Measurements from ENCODE around the gene BABAM2.
"Not testable (repeated sequence)": the region's sequence is repeated elsewhere in the genome, so short reads cannot be mapped to it uniquely, and the experiment has no call there.

BABAM2 gene

DNA sequence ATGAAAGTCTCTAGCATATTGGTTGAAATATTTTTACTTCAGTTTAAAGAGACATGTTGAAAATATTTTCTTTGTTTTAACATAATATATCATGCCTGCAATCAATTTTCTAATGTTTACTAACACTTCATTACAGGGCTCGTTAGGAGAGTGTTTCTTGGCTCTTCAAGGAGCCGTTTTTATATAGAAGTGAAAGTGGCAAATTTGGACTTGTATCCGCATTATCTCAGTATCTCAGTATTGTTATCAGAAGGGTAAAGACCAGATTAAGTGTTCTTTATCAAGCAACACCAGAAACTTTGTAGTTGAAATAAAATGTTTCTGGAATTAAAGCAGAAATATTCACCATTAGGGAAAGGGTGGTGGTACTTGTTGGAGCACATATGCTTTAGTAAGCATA is 97.8 kb downstream of the BABAM2 start:
- no peak for DNase-seq

DNA sequence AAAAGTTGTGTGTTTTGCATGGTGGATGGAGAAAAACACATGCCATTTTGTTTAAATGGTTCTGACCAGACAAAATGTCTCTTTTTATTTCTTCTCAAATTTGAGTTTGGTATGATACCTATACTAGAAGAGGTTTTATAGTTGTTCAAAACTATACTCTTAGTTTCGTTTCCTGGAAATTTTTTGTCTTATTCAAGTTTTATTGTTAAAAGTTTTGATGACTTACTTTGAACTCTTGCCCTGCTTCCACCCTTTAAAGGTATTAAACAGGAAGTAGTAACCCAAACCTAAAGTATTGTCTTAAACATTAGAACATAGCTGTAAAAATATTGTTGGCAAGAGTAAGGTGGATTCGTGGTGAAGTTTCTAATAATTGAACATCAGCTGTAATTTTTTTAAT is 98.2 kb downstream of the BABAM2 start:
- no peak for DNase-seq

DNA sequence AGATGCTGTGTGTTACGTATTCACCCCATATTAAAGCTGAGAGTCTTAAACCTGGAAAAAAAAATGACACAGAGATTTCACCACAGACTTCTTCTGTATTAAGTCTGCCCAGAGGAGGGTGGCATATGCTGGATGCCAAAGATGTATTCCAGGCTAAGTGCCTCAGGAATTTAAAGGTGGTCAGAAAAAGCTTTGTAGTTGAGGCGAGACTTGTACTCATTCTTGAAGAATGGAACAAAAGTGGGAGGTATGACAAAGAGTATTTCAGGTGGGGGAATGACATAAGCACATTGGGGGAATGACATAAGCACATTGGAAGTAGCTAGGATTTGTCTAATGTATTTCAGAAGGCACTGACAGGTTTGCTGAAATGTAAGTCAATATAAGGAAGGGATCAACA is 98.6 kb downstream of the BABAM2 start:
- no peak for DNase-seq

DNA sequence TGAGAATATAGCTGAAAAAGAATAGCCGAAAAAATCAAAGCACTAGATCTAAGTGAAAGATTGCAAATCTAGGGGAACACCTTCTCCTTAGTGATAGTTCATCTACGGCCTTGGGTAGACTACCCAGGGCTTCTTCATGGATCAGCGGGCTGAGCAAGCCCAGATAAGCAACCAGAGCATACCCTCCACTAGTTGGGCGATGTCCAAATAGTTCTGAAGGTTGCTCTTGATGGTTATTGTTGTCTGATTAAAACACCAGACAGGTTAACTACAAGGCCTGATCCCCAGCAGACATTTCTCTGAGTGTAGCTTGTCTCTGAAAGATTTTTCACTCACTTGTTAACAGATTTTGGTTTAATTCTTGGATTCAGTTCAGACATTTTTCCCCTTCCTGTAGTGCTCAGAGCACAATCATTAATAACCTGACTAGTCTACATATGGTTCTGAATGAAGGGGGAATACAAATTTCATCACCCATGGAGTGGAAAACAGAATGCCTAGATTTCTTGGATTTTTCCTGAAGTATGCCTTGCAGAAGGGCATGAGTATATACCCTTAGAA is 99.6 kb downstream of the BABAM2 start:
- no peak for DNase-seq

DNA sequence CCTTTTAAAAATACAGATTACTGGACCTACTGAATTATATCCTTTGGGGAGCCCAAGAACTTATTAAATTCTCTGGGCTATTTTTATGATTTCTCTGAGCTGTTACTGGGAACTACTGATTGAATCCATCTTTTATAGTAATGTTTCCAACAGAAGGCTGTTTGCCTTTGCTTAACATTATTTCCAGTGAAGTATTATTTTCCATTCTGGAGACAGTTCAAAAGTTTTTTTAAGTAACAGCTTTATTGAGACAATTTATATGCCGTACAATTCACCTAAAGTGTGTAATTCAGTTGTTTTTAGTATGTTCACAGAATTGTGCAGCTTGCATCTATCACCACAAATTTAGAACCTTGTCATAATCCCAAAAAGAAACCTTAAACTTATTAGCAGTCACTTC is 100.6 kb downstream of the BABAM2 start:
- DNase-seq: no peak

DNA sequence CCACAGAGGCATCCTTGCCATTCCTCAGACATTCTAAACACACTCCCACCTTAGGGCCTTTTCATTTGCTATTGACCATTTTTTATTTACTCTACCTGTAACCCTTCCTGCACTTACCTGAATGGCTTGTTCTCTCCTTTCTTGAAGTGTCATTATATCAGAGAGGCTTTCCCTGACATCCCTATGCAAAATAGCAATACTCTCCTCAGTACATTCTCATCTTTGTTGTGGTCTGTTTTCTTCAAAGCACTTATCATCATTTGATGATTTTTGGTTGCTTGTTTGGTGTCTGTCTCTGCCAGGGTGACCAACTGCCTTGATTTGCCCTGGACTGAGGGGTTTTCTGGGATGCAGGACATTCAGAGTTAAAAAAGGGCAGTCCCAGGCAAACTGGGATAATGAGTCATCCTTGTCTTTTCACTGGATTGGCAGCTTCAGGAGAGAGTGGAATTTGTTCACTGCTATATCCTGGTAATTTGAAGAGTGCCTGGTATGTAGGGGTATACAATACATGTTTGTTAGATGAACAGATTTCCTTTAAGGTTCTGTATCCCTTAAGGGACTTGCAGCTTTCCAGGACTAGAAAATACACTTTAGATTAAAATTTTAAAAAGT is 102.4 kb downstream of the BABAM2 start:
- DNase-seq: no peak

DNA sequence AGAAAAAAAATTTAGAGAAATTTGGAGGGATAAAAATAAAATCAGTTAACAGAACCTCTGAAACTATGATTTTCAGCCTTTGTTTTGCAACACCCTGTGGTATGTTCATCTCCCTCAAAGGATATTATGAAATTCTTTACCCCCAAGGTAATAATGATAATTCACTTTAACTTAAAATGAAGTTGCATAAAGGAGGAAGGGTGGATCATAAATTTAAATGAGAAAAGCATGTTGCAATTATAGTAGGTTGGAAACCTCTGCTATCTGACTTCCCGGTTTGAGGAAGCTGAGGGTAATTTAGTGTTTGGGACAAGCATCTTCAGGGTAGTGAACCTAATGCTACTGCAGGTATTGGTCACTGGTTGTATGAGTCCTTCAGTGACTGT is 102.9 kb downstream of the BABAM2 start:
- no peak for DNase-seq

DNA sequence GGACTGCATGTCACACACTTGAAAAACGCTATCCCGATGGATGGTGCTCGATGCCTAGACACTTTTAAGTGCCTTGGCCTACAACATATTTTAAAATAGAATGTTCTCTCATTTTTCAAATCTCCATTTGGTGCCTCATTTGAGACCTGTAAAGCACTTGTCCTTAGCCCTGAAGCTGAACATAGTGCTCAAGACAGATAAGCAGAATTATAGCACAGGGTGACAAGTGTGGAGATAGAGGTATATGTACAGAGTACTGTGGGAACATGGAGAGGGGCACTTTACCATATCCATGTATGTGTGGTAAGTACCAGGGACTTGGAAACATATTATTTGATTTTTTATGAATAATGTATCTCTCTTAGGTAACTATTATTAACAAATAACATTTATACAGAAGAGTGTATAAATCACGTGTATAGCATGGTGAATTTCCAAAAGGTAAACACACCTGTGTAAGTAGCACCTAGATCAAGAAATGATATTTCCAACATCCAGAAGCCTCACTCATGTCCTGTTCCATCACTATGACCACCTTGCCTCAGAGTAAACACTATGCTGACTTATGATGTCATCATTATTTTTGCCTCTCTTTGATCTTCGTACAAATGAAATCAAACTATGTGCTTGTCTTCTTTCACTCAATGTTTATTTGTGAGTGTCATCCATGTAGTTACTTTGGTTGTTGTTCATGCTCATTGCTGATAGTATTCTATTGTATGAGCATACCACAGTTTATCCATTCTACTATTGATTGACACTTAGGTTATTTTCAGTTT is 103.6 kb downstream of the BABAM2 start:
- no peak for DNase-seq

DNA sequence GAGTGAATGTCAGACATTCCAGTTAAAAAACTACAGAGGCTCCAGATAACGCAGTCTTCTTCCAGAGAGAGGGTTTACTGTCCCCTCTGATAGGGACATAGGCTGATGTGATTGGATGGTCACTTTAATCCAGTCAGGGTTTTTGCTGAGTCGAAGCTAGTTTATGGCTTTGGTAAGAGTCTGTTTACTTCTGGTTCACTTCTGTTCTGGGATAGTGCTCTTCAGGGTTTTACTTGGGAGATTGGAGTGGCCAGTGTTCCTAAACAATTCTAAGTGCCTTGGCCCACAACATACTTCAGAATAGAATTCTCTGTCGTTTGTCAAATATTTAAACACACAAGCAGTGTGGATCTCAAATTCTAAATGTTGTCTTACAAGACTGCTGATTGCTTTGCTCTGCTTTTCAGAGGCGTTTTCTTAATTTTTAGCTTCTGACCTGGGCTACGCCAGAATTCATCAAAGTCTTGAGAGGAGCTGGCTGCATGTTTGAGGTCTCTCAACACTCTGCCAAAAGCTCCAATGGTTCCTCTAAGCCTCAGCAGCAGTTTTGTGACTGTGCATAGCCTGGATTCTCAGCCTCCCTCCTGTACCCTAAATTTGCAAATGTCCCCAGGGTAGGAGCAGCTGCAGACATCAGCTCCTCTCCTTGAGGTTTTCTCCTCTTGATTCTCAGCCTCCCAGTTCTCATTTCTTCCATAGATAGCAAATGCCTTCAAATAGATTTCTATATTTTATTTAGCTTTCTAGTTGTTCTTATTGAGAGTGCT is 105.8 kb downstream of the BABAM2 start:
- no peak for DNase-seq

DNA sequence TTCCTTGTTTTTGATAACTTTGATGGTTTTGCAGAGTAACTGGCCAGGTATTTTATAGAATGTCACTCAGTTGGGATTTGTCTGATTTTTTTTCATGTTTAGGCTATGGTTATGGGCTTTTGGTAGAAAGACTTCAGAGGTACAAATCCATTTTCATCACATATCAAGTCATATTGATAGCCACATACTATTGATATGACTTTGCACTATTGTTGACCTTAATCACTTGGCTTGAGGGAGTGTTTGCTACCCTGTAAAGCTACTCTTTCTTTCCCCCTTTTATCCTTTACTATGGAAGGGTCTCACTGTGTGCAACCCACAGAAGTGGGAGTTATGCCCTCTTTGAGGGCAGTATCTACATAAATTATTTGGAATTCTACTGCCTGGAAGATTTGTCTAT is 109.8 kb downstream of the BABAM2 start:
- no peak for DNase-seq

DNA sequence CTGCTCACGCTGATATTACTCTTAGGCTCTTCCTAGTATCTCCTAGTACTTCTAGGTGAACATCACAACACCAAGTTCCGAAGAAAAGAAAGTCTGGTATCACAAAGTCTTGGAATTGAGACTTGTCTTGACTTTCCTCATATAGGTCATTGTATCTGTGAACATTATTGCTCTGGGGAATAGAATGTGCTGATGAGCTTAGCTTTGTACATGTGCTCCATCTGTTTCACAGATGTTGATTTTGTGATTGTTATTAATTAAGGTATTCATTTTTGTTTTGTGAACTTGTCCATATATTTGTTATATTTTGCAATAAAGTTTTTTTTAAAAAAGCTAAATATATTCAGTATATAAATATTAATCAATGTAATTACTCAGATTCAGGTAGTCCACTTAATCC is 111.7 kb downstream of the BABAM2 start:
- DNase-seq: no peak

DNA sequence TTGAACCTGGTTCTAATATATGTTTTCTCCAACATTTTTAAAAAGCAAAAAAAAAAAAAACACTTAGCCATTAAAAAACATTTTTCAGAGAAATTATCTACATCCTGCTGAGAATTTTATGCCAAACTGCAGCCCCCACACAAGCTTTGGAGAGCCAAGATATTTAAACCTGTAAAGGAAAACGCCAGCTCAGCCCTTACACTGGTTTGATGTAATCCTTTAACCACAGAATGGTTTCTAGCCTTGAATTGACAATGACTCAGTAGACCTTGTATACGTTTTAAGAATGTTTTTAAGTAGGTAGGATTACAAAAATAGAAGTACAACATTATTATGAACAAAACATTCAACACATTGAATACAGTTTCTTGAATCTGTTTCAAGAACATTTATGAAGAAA is 113.6 kb downstream of the BABAM2 start:
- no peak for DNase-seq

DNA sequence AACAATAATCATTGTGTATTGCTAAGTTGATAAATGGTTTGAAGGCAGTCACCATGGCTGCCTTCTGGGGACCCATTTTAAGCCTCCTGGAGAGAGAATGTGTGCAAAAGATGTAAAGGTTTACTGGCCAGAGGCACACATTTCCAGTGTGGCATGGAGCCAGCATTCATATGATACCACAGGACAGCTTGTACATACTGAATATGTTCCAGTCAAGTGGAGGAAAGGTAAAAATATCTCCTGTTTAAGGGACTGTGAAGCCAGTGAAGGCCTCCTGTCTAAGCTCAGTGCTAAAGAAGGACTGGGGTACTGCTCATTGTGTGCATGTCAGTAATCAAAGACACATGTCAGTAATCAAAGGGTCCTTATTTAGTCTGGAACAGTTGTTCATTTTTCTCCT is 119.2 kb downstream of the BABAM2 start:
- DNase-seq: no peak

DNA sequence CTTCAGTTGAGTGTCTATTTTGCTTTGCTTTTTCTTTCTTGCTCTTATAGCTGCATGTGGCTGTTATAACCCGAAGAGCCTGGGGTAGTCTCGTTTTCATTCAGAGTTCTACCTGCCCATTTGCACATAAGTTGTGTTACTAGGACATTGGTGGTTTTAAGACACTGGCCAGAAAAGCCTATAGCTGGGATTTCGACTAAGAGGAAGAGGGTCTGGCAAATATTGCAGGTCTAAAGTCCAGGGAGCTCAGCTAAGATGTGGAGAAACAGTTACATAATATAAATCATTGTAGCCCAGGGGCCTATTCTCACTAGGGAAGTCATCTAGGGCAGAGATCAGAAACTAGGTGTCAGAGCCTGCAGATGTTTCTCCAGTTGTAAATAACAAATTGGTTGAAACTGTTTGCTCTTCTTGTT is 120.8 kb downstream of the BABAM2 start:
- DNase-seq: no peak

DNA sequence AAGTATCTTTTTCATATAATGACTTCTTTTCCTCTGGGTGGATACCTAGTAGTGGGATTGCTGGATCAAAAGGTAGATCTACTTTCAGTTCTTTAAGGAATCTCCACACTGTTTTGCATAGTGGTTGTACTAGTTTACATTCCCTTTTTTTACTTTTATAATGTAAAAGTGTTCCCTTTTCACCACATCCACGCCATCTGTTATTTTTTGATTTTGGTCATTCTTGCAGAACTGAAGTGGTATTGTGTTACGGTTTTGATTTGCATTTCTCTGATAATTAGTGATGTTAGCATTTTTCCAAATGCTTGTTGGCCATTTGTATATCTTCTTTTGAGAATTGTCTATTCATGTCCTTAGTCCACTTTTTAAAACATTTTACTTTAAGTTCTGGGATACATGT is 127.9 kb downstream of the BABAM2 start:
- not testable (repeated sequence) for DNase-seq

DNA sequence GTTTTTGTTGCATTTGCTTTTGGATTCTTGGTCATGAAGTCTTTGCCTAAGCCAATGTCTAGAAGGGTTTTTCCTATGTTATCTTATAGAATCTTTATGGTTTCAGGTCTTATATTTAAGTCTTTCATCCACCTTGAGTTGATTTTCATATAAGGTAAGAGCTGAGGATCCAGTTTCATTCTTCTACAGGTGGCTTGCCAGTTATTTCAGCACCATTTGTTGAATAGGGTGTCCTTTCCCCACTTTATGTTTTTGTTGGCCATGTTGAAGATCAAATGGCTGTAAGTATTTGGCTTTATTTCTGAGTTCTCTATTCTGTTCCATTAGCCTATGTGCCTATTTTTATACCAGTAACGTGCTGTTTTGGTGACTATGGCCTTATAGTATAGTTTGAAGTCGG is 129.0 kb downstream of the BABAM2 start:
- DNase-seq: not testable (repeated sequence)

DNA sequence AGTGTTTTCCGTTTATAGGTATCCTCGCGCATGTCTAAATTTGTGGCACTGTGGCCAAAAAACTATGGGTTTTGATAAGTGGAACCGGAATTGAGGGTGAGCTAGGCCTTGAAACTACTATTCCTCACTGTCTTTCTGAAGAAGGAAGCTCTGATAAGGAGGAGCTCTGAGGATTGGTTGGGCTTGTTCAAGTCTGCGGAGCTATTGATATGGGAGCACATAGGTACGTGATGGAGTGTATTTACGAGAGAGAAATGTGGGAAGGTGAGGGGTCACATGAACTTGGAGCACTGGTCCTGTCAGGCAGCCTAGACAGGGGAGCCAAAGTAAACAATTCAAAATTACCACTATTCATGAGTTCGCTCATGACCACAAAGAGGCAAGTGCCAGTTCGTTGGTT is 131.4 kb downstream of the BABAM2 start:
- DNase-seq: no peak

DNA sequence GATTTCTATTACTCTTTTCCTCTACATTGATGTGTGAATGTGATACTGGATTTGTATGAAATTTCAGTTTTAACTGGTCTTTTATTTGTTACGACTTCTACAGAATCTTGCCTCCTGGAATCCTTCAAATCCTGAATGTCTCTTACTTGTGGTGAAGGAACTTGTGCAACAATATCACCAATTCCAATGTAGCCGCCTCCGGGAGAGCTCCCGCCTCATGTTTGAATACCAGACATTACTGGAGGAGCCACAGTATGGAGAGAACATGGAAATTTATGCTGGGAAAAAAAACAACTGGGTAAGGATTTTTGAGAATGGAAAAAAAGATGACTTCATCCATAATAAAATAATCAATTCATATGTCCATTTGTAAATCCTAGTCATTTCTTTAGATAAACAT is 134.6 kb downstream of the BABAM2 start:
- DNase-seq: no peak

DNA sequence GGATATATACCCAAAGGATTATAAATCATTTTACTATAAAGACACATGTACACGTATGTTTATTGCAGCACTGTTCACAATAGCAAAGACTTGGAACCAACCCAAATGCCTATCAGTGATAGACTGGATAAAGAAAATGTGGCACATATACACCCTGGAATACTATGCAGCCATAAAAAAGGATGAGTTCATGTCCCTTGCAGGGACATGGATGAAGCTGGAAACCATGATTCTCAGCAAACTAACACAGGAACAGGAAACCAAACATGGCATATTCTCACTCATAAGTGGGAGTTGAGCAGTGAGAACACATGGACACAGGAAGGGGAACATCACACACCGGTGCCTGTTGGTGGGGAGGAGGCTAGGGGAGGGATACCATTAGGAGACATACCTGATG is 135.7 kb downstream of the BABAM2 start:
- not testable (repeated sequence) for DNase-seq

DNA sequence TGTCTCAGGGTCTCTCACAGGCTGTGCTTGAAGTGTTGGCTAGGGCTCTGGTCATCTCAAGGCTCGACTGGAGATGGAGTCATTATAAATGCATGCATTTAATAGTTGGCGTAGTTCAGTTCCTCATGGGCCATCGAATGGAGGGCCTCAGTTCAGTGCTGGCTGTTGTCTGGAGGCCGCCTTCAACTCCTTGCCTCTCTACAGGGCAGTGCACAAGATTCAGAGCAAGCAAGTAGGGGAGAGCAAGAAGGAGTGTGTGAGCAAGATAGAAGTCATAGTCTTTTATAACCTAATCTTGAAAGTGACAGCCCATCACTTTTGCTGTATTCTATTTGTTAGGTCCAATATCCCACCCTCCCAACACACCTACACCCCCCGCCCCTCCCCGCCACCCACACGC is 137.5 kb downstream of the BABAM2 start:
- DNase-seq: no peak

DNA sequence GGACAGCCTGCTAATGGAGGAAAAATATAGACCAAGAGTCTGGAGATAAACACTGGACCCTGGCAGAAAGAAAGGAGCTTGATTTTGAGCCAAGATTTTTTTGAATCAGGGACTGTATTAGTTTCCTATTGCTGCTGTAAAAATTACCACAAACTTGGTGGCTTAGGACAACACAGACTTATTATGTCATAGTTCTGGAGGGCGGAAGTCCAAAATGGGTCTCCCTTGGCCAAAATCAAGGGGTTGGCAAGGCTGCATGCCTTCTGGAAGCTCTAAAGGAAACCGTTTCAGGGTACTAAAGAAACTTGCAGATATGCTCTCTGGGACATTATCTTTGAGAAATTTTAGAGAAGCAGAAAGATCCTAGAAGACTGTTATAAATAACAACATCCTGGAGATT is 140.1 kb downstream of the BABAM2 start:
- no peak for DNase-seq

DNA sequence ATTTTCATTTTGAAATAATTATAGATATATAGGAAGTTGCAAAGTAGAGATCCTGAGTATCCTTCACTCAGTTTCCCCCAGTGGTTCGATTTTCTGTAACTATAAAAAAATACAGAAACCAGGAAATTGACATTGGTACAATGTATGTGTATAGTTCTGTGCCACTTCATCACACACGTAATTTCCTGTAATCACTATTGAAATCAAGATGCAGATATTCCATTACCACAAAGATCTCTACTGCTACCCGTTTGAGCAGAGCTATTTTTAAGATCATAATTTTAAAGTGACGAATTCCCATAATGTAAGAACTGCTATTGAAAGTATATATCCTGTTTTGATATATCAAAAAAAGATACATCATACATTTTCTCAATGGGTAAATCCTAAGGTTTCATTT is 142.3 kb downstream of the BABAM2 start:
- no peak for DNase-seq

DNA sequence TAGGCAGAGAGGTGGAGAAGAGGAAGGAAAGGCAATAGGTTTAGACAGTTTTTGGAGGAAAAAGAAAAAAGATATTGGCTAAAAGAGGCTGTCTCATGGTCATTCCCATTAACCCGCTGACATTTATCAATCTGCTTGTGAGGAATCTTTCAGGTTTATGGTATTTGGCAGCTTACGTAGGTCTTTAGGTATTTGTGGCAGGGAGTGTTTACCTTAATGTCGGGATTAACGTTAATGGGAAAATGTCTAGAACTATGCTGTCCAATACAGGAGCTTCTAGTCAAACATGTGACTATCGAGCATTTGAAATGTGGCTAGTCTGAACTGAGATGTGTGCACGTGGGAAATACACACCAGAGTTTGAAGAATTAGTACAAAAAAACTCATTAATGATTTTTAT is 144.2 kb downstream of the BABAM2 start:
- no peak for DNase-seq

DNA sequence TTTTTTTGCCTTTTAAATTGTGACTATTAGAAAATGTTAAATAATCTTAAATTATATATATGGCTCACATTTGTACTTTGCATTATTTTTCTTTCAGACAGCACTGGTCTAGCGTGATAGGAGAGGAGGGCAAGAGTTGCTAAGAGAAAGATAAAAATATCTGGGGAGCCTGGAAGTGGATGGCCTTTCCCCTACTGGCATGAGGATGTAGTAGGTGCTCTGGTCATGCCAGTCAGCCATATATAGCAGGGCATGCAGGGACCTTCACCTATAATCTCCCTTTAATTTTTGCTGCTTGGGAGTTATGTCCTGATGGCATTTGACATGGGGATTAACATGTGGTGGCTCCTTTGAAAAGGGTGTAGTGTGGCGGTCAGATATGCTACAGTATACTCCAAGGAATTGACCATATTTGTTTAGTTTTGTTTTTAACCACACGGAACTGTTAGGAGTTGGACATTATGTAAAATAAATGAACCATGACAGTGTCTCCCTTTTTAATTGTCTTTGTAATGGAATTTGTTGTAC is 144.7 kb downstream of the BABAM2 start:
- no peak for DNase-seq

Data from DMS79 treated with DMSO at 0.1 percent for 48 hours (cell line).